Hematopoietic multipotent progenitor cell treated with erythropoietin and hydrocortisone succinate and interleukin-3 and kit ligand, for 15 days (in vitro differentiated cells): ENCODE data around the gene CNTNAP2.

Source experiments
- DNase-seq: peaks from one replicate; pipeline ENCODE4 v3.0.0-alpha.2; 2015; ENCODE audit warnings: low spot score

The CNTNAP2 gene

GRCh38 chr7:146116521-146117222, at the start of gene CNTNAP2:
TSS of gene CNTNAP2 (plus strand) at chr7:146116801. CDS start at chr7:146116877, 76 bp downstream.
- DNase-seq = no peak

DNA sequence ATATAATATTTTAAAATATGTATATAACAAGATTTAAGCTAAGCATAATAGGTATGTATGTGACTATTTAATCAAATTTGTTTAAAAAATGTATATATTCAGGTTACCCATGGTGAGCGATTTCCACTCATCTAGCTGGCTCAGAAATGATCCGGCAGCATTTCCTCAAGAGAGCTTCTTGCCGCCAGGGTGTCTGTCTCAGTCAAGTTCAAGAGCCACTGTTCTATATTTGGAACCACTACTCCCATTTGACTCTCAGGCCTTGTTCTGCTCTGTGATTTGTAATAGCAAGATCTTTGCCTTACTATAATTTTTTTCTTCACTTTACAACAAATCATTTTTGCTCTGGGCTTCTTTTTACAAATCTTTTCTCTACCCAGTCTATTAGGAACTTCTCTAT, 48.7 kb upstream of the CNTNAP2 start:
- DNase-seq = no peak

DNA sequence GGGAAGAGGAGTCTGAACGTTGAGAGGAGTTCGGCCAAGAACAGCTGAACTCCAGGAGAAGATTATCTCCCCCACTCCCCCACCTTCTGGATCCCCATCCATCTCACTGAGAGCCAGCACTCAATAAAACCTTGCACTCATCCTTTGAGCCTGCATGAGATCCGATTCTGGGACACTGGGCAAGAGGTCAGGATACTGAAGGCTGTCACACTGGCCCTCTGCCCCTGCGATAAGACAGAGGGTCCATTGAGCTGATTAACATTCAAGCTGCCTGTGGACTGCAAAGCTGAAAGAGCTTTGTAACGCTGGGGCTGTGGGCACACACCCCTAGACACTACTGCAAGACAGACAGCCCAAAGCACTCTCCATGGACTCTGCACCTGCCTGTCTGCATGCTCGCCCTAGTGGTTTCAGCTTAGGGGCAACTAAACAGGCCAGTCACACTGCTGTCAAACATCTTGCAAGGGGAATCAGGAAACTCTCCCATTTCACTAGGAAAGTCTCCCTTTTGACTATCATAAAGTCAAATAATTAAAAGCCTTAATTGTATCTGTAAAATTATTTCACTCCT, 42.3 kb upstream of the CNTNAP2 start:
- no peak for DNase-seq

DNA sequence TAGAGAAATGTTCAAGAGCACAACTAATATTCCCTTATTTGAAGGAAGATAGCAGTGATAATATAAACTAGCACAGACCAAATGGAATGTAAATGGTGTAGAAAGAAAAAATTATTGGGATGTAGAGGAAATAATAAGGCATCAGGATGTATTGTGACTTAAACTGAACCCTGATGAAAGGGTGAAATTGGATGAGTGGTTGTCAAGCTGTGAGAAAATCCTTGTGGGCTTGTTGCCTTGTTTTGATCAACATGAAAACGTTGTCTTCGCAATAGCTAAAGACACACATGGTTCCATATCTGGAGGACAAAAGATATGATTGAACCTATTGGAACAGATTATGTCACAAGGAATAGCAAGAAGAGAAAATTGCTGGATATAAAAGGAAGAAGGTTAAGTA, 40.3 kb upstream of the CNTNAP2 start:
- no peak for DNase-seq

DNA sequence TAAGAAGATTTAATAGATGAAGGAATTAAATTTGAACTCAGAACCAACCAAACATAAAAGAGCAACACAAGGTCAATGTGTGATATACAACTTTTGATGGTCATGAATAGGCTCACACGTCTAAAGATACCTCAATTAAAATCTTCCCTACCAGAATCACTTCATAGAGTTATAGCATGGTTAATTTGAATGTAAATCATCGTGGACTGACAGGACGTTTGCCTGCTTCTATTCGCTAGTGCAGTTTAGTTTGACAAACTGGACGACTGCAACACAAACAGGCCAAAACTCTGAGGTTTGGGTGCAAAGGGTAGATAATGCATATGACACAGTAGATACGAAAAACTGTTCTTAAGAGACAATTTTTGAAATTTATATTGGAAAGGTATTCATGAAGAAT, 32.5 kb upstream of the CNTNAP2 start:
- DNase-seq = no peak

GRCh38 chr7:146090023-146090645, 26.5 kb upstream of the CNTNAP2 start:
- no peak for DNase-seq

DNA sequence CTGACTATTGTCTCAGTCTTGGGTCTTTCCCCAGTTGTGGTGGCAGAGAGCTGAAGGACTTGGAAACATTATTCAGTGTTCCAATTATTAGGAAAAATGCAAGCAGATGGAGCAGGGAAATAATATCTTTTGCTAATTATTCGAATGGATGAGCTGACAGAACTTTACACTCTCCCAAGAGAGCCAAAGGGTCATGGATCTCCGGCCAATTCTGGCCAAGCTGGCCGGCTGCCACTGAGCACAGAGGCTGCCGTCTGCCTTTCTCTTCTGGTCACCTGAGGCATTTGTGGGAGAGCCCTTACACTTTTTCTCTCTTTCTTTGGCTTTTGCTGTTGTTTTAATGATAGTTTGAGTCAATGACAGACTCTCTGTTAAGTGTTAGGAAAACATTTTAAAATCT, 22.2 kb upstream of the CNTNAP2 start:
- no peak for DNase-seq

DNA sequence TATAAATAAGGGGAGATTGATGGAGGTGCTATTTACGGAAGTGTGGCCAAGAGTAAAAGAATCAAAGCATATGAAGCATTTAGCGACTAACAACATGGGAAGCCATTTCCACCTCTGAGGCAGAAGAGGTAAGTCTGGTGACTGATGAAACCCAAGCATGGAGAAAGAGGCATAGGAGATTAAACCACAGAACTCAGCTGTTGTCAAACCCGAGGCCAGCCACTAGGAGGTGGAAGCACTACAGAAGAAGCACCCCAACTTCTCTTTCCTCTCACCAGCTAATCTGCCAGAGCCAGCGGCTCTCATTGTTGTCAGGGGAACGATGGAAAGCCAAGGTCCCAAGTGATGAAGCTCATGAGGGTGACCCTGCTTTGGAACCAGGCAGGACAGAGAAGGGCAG, 19.6 kb upstream of the CNTNAP2 start:
- DNase-seq = no peak

DNA sequence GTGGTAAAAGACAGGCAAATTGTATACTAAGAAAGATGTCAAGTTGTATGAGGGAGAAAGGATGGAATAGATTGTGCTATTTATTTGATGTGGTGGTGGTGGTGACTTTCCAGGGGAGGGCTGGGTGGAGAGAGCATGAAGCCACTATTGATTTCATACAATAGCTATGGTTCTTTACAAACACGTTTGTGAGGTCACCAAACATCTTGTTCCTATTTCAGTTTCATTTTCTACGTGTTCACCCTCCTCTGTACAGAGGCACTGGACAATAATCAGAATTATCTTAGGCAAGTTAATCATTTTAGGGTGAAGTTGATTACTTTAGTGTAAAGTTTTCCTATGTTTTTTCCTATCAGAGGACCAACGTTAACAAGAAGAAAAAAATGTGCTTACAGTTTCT, 10.3 kb upstream of the CNTNAP2 start:
- DNase-seq = no peak

- DNase-seq = no peak
Observed at GRCh38 chr7:146112755-146113154, 3.8 kb upstream of the CNTNAP2 start.

GRCh38 chr7:146115548-146115850, 1.1 kb upstream of the CNTNAP2 start:
- no peak for DNase-seq

DNA sequence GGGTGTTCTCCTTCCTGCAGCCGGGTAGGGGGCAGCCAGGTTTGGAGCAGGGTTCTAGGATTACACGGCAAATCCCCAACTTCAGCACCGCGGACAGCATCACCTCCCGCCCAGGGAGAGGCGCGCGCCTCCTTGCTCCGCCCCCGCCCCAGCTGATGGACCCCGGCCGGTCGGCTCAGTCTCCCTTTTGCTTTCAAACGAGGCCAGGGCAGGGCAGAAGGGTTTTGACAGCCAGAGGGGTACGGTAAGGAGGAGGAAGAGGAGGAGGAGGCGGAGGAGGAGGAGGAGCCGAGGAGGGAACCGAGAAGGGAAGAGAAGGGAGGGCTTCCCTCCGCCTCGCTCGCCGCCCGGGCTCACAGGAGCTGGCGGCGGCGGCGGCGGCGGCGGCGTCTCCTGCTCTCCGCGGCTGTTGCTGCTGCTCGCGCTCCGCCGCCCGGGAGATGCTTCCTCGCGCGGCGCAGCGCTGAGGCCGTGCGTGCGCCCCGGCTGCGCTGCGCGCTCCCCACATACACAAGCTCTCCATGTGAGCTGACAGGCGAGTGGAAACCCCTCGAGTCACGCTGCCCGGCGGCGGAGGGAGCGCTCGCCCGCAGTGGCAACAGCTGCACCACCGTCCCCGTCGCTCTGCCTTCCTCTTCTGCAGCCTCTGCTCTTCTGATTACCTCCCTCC, 615 bp upstream of the CNTNAP2 start:
- no peak for DNase-seq

- DNase-seq = no peak
Observed at GRCh38 chr7:146117576-146117975, 975 bp downstream of the CNTNAP2 start.

GRCh38 chr7:146119002-146119401, 2.4 kb downstream of the CNTNAP2 start:
- DNase-seq = no peak

- DNase-seq = no peak
Observed at GRCh38 chr7:146123715-146124114, 7.1 kb downstream of the CNTNAP2 start.

DNA sequence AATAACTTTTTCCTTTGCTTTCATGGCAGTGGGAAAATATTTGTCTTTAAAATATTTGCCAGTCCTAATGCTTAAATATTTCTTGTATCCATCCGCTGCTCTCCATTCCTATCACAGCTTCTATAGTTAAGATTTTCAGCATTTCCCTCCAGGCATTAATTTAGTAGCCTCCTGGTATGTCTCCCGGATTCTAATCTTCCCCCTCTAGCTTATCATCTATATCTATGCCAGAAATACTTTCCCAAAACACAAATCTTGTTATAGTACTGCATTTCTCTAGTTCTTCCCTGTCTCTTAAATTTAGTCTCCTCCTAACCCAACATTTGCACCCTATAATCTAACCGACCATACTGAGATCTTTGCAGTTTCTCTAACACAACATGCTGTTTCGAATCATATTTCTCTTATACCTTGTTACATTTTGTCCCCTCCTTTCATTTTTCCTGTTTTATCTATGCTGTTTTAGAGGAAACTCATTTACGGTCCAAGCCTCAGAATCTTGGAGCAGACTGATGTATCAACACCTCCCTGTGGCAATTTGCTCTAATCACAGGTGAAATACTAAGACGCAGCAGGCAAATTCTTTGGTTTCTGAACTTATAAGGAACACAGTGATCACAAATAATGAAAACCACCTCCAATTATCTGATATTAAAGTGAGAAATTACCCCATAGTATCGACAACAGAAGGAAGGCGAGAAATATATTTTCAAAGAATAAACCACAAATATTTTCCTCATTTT, 10.3 kb downstream of the CNTNAP2 start:
- DNase-seq = no peak

DNA sequence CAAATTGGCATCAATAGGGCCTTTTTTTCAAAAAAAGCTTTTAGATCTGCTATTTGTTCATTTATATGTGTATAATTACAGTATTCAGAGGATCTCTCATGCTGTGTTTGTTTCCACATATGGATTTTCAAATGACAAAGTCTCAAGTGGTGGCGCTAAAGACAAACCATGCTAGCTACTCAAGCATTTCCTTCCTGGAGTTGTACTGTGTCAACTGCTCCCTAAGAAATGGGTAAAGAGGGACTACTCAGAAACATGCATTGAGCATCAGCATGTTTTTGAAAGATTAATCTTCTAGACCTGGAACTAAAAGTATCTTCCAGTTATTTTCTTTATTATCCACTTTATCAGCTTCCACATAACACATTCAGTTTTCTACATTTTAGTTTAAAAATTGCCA, 12.7 kb downstream of the CNTNAP2 start:
- DNase-seq = no peak

DNA sequence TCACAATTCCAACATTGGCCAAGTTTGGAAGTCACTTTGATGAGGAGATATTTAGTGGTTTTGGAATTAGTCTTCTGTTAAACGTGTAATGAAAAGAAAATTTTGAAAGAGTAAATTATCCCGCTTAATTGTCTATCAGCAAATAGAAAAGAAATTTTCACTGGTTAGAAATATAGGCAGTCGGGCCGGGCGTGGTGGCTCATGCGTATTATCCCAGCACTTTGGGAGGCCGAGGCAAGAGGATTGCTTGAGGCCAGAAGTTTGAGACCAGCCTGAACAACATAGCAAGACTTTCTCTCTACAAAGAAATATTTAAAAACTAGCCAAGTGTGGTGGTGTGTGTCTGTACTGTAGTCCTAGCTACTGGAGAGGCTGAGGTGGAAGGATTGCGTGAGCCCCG, 13.4 kb downstream of the CNTNAP2 start:
- DNase-seq = no peak

GRCh38 chr7:146131701-146132100, 15.1 kb downstream of the CNTNAP2 start:
- DNase-seq = no peak

GRCh38 chr7:146136357-146136875, 19.8 kb downstream of the CNTNAP2 start:
- DNase-seq = no peak

DNA sequence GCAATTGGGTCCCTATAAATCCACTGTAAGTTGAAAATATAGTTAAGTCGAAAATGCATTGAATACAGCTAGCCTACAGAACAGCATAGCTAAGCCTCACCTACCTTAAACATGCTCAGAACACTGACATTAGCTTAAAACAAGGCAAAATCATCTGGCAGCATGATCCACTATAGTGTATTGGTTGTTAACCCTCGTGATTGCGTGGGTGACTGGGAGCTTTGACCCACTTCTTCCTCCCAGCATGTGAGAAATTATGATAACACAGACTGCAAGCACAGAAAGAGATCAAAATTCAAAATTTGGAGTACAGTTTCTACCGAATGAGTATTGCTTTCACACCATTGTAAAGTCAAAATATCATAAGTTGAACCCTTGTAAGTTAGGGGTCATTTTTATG, 22.3 kb downstream of the CNTNAP2 start:
- DNase-seq = no peak

DNA sequence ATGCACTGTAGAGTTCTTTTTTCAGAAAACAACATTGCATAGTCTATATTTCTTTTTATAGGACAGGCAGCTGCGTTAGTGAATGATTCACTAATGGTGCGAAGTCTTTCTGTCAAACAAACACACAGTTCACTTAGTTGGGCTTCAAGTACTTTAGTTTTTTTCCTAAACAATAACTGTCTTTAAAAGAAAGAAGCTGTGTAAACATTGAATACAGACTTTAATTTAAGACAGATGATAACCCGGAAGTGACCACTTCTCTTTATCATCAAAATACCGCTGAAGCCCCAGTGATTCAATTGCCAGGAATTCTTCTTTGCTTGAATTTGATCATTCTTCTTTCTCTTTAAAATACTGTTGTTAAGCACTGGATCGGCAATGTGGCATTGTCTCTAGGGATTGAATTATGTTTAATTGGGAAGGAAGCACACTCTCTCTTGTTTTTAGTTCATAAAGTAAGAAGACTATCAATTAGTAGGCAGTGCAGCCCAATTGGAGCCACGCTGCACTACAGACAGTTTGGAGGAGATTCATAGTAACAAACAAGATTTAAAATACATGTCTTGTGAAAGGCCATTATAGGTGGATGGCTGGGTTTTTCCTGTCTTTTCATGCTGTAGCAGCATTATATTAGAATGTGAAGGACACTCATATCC, 30.4 kb downstream of the CNTNAP2 start:
- DNase-seq = no peak
